Measurements from ENCODE around the gene IGFBP4. TPM values are rescaled to one million over a fixed set of nuclear protein-coding genes. Genes with fewer than 3 reads are reported as not detected.

IGFBP4 gene
- total and polyA plus RNA-seq, 2 of the 13 experiments (the other 11 are each of a cell fraction or from before 2014, with no cell fraction given): 4.1 to 49.0 TPM

DNA sequence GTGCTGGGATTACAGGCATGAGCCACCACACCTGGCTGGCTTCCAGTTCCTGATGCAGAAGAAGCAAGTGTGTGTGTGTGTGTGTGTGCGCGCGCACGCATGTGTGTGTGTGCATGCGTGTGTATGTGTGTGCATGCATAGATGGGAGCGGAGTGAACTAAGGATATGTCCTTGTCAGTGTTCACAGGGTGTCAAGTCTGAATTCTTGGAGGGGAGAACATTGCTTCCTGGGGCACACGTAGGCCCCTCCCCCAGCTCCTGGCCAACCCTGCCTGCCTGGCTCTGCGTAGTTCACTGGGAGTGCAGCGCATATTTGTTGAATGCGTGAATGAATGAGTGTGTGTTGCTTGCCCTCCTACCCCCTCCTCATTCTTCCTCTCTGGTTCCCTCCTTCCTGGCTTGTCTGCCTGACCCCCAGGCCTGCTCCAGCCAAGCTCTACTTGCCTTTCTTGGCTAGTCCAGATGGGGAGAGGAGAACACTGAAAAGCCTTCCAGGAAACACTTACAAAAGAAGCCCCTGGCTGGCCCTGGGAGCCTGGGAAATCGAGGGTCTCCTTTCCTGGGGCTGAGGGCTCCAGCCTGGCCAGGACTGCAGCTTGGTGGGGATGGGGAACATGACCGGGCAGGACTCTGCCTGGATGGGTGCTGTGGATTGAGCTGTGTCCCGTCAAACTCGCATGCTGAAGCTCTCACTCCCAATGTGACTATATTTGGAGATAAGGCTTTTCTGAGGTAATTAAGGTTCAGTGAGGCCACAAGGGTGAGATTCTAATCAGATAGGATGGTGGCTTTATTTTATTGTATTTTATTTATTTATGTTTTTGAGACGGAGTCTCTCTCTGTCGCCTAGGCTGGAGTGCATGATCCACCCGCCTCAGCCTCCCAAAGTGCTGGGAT lies 27.9 kb downstream of the IGFBP4 start (continued):
- TF ChIP-seq, protein P1, sequence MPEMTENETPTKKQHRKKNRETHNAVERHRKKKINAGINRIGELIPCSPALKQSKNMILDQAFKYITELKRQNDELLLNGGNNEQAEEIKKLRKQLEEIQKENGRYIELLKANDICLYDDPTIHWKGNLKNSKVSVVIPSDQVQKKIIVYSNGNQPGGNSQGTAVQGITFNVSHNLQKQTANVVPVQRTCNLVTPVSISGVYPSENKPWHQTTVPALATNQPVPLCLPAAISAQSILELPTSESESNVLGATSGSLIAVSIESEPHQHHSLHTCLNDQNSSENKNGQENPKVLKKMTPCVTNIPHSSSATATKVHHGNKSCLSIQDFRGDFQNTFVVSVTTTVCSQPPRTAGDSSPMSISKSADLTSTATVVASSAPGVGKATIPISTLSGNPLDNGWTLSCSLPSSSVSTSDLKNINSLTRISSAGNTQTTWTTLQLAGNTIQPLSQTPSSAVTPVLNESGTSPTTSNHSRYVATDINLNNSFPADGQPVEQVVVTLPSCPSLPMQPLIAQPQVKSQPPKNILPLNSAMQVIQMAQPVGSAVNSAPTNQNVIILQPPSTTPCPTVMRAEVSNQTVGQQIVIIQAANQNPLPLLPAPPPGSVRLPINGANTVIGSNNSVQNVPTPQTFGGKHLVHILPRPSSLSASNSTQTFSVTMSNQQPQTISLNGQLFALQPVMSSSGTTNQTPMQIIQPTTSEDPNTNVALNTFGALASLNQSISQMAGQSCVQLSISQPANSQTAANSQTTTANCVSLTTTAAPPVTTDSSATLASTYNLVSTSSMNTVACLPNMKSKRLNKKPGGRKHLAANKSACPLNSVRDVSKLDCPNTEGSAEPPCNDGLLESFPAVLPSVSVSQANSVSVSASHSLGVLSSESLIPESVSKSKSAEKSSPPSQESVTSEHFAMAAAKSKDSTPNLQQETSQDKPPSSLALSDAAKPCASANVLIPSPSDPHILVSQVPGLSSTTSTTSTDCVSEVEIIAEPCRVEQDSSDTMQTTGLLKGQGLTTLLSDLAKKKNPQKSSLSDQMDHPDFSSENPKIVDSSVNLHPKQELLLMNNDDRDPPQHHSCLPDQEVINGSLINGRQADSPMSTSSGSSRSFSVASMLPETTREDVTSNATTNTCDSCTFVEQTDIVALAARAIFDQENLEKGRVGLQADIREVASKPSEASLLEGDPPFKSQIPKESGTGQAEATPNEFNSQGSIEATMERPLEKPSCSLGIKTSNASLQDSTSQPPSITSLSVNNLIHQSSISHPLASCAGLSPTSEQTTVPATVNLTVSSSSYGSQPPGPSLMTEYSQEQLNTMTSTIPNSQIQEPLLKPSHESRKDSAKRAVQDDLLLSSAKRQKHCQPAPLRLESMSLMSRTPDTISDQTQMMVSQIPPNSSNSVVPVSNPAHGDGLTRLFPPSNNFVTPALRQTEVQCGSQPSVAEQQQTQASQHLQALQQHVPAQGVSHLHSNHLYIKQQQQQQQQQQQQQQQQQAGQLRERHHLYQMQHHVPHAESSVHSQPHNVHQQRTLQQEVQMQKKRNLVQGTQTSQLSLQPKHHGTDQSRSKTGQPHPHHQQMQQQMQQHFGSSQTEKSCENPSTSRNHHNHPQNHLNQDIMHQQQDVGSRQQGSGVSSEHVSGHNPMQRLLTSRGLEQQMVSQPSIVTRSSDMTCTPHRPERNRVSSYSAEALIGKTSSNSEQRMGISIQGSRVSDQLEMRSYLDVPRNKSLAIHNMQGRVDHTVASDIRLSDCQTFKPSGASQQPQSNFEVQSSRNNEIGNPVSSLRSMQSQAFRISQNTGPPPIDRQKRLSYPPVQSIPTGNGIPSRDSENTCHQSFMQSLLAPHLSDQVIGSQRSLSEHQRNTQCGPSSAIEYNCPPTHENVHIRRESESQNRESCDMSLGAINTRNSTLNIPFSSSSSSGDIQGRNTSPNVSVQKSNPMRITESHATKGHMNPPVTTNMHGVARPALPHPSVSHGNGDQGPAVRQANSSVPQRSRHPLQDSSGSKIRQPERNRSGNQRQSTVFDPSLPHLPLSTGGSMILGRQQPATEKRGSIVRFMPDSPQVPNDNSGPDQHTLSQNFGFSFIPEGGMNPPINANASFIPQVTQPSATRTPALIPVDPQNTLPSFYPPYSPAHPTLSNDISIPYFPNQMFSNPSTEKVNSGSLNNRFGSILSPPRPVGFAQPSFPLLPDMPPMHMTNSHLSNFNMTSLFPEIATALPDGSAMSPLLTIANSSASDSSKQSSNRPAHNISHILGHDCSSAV (CRISPR knock-in tag; IDR thresholded peaks at IDR 0.05; ENCODE audit: borderline replicate concordance): no peak
- TF ChIP-seq KLF6 (CRISPR knock-in tag; IDR thresholded peaks at IDR 0.05) (no peak), ZNF75D (CRISPR knock-in tag; IDR thresholded peaks at IDR 0.05; ENCODE audit: borderline replicate concordance) (no peak), NRL (CRISPR knock-in tag; IDR thresholded peaks at IDR 0.05; ENCODE audit: borderline replicate concordance) (no peak), MEF2D (CRISPR knock-in tag; IDR thresholded peaks at IDR 0.05) (no peak)

All from HepG2 (cell line).